ENCODE results near the gene CRADD.
"Not testable (repeated sequence)": the region's sequence is repeated elsewhere in the genome, so short reads cannot be mapped to it uniquely, and the experiment has no call there.

The CRADD gene

DNA sequence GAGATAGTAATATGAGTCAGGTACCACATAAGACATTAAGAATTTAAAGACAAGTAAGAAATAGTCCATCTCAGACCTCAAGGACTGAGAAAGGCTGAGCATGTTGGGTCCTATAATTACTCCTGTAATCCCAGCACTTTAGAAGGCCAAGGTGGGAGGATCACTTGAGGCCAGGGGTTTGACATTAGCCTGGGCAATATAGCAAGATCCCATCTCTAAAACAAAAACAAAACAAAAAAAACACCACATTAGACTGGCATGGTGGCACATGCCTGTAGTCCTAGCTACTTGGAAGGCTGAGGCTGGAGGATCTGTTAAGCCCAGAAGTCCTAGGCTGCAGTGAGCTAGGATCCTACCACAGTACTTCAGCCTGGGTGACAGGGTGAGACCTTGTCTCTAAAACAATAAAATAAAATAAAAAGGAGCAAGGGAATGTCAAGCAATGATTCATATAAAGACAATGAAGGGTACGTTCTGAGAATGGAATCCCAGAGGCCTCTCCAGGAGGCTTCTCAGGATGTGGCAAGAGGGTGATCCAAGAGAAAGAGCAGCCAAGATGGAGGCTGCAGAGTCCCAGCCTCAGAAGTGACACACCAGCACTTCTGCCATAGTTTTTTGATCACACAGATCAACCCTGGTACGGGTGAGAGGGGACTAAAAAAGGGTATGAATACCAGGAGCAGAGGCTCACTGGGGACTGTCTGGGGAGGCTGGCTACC, 206.4 kb downstream of the CRADD start:
- H3K9ac ChIP-seq (ENCODE audit: insufficient read length) = no peak overlapping the region
- no peaks in the 10 kb centered on the region for H3K36me3 ChIP-seq (ENCODE audit: insufficient read depth, low read length)
- DNase-seq (ENCODE audit: low read depth, low spot score) = no peak
- TF ChIP-seq FOXP2 (optimal IDR thresholded peaks at IDR 0.05; ENCODE audit: control extremely low read depth, extremely low read length, insufficient read depth) = no peak
- TF ChIP-seq POLR2AphosphoS5 (IDR thresholded peaks at IDR 0.05; ENCODE audit: borderline replicate concordance, low read depth, low read length) = no peak
- TF ChIP-seq EZH2 (IDR thresholded peaks at IDR 0.05) = no peak
- H3K27ac ChIP-seq = no peak overlapping the region
- no peaks in the 10 kb centered on the region for H3K9me3 ChIP-seq (ENCODE audit: low read depth, low read length)
- H3K4me3 ChIP-seq = no peak overlapping the region

DNA sequence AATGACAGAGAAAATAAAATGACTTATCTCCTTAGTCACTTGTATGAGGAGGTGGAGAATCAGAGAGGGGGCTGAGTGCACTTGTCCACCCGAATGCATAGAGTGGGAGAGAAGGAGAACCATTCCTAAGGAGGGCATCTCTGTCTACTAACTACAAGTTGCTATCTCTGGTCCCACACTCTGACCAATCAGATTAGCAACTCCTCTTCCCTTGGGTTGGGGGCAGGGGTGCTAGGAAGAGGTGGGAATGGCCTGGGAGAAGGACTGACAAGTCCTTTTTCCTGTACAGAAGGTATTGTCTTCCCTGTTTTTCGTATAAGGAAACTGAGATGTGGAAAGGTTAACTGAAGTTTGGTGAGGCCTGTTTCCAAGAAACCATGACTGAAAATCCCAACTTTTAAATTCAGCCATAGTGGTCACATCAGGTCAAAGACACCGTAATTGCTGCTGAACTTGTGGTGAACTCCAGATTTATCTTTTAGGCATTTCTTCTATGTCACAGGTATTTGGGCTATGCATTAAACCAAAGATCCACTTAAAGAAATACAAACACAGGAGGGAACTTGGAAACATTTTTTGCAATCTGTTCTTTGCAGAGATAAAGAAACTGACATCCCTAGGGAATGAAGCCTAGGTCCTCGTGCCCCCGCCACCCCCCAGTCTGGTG, 207.8 kb downstream of the CRADD start:
- TF ChIP-seq POLR2AphosphoS5 (IDR thresholded peaks at IDR 0.05; ENCODE audit: borderline replicate concordance, low read depth, low read length) (no peak), EZH2 (IDR thresholded peaks at IDR 0.05) (no peak), FOXP2 (optimal IDR thresholded peaks at IDR 0.05; ENCODE audit: control extremely low read depth, extremely low read length, insufficient read depth) (no peak)
- no peak for DNase-seq (ENCODE audit: low read depth, low spot score)
- Histone ChIP-seq H3K9ac (ENCODE audit: insufficient read length) (no peak overlapping the region), H3K36me3 (ENCODE audit: insufficient read depth, low read length) (no peaks in the 10 kb centered on the region), H3K9me3 (ENCODE audit: low read depth, low read length) (no peaks in the 10 kb centered on the region), H3K27ac (no peak overlapping the region), H3K4me3 (no peak overlapping the region)

DNA sequence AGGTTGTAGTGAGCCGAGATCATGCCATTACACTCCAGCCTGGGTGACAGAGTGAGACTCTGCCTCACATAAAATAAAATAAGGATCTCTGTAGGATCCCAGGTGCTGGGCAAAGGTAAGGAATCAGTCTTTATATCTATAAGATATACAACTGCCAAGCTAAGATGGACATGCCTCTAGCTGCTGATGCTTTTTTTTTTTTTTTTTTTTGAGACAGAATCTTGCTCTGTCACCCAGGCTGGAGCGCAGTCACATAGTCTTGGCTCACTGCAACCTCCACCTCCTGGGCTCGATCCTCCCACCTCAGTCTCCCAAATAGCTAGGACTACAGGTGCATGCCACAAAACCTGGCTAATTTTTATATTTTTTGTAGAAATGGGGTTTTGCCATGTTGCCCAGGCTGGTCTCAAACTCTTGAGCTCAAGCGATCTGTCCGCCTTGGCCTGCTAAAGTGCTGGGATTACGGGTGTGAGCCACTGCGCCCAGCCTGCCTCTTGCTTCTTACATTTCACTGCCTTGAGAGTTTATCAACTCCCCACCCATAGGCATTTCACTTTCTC, 208.9 kb downstream of the CRADD start:
- H3K27ac ChIP-seq; DNase-seq (ENCODE audit: low read depth, low spot score); H3K4me3 ChIP-seq; H3K9ac ChIP-seq (ENCODE audit: insufficient read length); H3K9me3 ChIP-seq (ENCODE audit: low read depth, low read length); H3K36me3 ChIP-seq (ENCODE audit: insufficient read depth, low read length): not testable (repeated sequence)

DNA sequence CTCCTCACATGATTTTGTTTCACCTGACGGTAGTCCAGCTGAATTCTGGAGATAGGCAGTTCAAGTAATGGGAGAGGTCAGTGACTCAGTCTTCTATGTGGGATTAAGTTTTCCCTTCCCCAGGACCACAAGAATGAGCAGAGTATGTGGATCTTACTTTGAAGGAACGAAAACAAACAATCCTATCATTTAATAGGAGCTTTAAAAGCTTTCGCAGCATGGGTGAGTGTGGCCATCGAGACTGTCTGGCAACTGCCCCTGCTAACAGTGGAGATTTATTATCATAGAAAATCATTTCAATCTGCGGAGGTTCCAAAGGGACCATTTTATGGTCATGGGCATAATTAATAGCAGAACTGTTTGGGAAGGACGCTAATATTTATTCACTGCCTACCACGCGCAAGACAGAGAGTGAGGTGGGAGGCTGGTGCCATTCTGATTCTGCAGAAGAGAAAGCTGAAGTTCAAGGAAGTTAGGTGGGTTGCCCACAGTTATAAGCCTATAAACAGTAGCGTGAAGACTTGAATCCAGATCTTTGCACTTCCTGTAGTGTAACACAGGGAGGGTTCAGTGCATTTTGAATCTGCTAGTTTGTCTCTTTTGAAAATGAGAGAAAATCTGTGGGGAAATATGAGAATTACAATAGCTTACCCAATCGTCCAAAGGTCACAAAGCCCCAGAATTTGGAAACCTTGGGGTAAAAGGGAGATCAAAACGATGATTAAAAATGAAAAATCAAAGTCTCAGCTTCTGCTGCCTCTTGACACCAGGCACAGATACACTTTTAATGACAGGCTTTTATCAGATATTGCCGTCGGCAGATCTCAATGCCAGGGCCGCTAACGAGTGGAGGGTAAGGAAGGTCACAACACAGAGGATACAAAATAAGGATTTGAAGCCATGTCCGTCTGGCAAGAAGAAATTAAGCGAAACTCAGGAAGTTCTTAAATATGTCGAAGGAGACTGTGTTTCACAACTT, 209.6 kb downstream of the CRADD start:
- Histone ChIP-seq H3K27ac (no peak overlapping the region), H3K4me3 (no peak overlapping the region; the same call in 1 of the 2 replicates), H3K9ac (ENCODE audit: insufficient read length) (peak overlapping the region; percentile 29), H3K36me3 (ENCODE audit: insufficient read depth, low read length) (no peaks in the 10 kb centered on the region), H3K9me3 (ENCODE audit: low read depth, low read length) (no peaks in the 10 kb centered on the region)
- no peak for TF ChIP-seq EZH2 (IDR thresholded peaks at IDR 0.05)
- TF ChIP-seq POLR2AphosphoS5 (IDR thresholded peaks at IDR 0.05; ENCODE audit: borderline replicate concordance, low read depth, low read length) = no peak
- TF ChIP-seq FOXP2 (optimal IDR thresholded peaks at IDR 0.05; ENCODE audit: control extremely low read depth, extremely low read length, insufficient read depth) = no peak
- DNase-seq (ENCODE audit: low read depth, low spot score) = no peak

DNA sequence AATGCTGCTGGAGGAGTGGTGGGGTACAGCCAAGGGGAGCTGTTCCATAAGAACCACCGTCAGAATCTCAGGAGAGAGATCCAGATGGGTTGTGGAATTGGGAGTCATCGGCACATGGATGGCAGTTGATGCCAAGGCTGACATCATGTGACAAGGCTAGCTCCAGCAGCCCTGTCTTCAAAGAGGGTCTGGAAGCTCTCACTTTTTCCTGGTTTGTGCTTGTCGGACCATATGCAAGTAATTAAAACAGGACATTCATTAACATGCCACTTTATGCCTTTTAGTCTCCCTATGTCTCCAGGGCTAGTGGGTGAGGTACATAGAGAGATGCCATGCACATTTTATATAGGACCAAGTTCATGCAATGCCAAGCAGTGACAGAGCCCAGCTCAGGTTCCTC, 211.8 kb downstream of the CRADD start:
- Histone ChIP-seq H3K4me3 (no peak overlapping the region), H3K27ac (no peak overlapping the region), H3K36me3 (ENCODE audit: insufficient read depth, low read length) (no peaks in the 10 kb centered on the region), H3K9me3 (ENCODE audit: low read depth, low read length) (no peaks in the 10 kb centered on the region), H3K9ac (ENCODE audit: insufficient read length) (no peak overlapping the region)
- no peak for TF ChIP-seq EZH2 (IDR thresholded peaks at IDR 0.05)
- TF ChIP-seq POLR2AphosphoS5 (IDR thresholded peaks at IDR 0.05; ENCODE audit: borderline replicate concordance, low read depth, low read length) = no peak
- TF ChIP-seq FOXP2 (optimal IDR thresholded peaks at IDR 0.05; ENCODE audit: control extremely low read depth, extremely low read length, insufficient read depth) = no peak
- no peak for DNase-seq (ENCODE audit: low read depth, low spot score)

DNA sequence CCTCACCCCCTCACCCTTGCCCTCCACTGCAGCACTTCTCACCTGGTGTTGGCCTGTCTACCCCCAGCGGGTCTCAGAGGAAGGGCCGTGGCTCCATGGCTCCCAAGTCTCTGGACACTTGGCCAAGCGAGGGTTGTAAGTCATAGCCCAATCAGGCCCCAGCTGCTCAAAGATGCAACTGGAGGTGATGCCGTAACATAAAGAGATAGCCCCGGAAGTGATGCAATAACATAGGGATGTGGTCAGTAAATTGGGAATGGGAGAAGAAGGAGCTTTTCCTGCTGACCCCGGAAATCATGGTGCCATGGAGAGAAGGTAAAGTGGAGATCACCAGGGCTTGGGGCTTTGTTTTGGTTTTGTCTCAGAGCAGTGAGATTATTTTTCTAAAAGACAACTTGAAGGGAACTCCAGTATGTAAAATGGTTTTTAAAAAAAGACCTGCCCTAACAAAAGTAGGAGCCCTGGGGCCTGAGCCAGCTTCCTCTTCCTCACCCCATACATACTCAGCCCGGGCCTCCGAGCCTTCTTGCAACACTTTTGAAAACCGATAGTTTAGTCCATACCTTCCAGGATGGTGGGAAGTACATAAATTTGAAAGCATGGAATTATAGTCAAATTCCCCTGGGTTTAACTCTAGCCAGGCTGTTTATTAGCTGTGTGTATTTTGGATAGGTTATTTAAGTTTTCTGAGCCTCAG, 212.5 kb downstream of the CRADD start:
- H3K4me3 ChIP-seq = no peak overlapping the region
- TF ChIP-seq EZH2 (IDR thresholded peaks at IDR 0.05) (no peak), FOXP2 (optimal IDR thresholded peaks at IDR 0.05; ENCODE audit: control extremely low read depth, extremely low read length, insufficient read depth) (no peak), POLR2AphosphoS5 (IDR thresholded peaks at IDR 0.05; ENCODE audit: borderline replicate concordance, low read depth, low read length) (no peak)
- H3K27ac ChIP-seq = no peak overlapping the region
- no peak overlapping the region for H3K9ac ChIP-seq (ENCODE audit: insufficient read length)
- H3K9me3 ChIP-seq (ENCODE audit: low read depth, low read length) = no peaks in the 10 kb centered on the region
- no peak for DNase-seq (ENCODE audit: low read depth, low spot score)
- no peaks in the 10 kb centered on the region for H3K36me3 ChIP-seq (ENCODE audit: insufficient read depth, low read length)

DNA sequence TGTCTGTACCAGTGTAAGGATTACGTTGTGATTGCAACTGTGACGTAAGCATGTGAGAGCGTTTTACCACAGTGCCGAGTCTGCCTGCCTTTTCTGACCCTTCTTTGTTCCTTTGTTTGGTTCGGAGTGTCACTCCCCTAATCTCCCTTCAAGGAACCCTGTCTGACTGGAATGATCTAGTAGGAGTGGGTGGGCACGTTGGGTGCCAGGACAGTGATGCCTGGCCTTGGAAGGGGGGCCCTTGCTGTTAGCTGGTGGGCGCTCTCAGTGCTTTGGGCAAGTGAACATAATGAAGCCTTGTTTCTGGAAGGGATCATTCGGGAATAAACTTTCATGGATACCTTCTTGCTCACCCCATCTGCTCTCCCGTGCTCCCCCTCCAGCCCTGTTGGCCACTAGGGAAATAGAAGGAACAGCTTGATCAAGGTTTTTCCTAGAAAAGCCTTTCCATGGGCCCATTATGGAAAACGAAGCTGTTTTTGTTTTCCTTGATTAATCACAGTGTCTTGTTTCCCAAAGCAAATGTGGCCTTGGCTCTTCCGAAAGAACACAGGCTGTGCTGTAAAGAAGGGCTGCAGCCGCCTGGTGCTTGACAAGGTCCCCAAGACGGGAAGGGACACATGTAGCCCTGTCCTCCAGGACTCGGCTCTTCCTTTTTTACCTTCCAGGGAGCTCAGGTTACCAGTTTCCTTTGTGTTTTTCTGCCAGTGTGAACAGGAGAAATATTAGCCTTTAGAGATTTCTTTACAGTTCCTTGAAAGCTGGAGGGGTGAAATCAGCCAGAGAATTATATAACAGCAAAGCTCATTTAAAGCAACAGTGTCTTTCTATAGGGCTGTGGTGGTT, 215.5 kb downstream of the CRADD start:
- no peak for TF ChIP-seq EZH2 (IDR thresholded peaks at IDR 0.05)
- no peak for TF ChIP-seq POLR2AphosphoS5 (IDR thresholded peaks at IDR 0.05; ENCODE audit: borderline replicate concordance, low read depth, low read length)
- TF ChIP-seq FOXP2 (optimal IDR thresholded peaks at IDR 0.05; ENCODE audit: control extremely low read depth, extremely low read length, insufficient read depth) = no peak
- no peak for DNase-seq (ENCODE audit: low read depth, low spot score)
- Histone ChIP-seq H3K36me3 (ENCODE audit: insufficient read depth, low read length) (no peaks in the 10 kb centered on the region), H3K27ac (no peak overlapping the region), H3K4me3 (no peak overlapping the region), H3K9me3 (ENCODE audit: low read depth, low read length) (no peaks in the 10 kb centered on the region), H3K9ac (ENCODE audit: insufficient read length) (no peak overlapping the region)
